ENCODE results near the gene MOSPD3.

MOSPD3 gene

DNA sequence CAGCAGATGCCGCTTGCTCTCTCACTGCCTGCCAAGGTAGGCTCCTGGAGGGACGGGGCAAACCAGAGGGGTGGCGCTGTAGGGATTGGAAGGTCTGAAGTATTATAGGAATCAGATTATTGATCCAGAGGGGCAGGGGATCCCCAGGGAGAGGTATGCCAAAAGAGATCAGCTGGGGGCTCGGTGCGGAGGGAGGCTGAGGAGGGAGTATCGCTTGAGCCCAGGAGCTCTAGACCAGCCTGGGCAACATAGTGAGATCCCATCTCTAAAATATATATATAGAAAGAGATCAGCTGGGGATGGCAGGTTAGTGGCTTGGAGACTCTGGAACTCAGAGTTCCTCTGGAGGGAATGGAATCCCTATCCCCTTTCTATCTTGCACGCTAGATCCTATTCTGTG is 17.2 kb upstream of the MOSPD3 start:
- DNase-seq (ENCODE audit: low read depth) = no peak

DNA sequence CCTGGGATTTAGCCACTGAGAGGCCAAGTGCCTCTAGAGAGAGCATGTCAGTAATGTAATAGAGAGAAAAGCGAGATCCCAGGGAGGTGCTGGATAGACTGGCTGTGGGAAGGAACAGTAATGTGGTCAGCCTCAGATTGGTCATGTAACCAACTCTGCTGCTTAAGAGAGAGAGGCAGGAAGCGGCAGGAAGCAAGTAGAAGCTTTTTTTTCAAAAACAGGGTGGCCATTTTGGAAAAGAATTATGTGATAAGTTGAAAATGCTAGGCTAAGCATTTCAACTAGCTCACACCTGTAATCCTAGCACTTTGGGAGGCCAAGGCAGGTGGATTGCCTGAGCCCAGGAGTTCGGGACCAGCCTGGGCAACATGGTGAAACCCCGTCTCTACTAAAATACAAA is 13.9 kb upstream of the MOSPD3 start:
- no peak for DNase-seq (ENCODE audit: low read depth)

DNA sequence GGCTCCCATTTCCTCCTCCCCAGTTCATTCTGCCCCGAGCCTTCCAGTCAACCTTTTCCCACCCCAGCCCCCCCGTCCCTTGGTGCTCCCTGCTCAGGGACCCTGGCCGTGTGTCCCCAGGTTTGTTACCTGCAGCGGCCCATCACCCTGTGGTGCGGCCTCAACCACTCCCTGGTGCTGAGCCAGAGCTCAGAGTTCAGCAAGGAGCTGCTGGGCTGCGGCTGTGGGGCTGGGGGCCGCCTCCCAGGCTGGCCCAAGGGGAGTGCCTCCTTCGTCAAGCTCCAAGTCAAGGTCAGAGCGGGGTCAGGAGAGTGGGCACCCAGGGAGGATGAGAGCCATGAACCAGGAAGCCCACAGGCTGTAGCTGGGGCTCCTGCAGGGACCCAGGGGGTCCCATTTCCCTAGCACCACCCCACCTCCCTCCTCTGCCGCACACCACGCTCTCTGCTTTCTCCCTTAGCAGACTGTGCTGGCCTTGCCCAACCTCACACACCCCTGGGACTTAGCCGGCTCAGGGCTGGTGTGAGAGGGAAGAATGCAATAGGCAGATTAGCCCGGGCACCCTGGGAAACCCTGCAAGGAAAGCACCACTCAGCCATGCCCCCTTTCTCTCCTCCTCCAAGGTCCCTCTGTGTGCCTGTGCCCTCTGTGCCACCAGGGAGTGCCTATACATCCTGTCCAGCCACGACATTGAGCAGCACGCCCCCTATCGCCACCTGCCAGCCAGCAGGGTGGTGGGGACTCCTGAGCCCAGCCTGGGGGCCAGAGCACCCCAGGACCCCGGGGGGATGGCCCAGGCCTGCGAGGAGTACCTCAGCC is 12.2 kb upstream of the MOSPD3 start:
- DNase-seq (ENCODE audit: low read depth) = no peak

DNA sequence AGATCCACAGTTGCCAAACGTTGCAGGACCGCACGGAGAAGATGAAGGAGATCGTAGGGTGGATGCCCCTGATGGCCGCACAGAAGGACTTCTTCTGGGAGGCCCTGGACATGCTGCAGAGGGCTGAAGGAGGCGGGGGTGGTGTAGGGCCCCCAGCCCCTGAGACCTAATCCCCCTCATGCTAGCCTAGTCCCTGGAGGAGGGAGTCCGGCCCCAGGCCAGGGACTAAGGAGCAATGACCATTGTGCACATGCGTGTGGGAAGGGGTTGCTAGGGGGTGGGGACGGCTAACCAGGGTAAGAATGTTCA is 11.7 kb upstream of the MOSPD3 start:
- DNase-seq (ENCODE audit: low read depth) = no peak

DNA sequence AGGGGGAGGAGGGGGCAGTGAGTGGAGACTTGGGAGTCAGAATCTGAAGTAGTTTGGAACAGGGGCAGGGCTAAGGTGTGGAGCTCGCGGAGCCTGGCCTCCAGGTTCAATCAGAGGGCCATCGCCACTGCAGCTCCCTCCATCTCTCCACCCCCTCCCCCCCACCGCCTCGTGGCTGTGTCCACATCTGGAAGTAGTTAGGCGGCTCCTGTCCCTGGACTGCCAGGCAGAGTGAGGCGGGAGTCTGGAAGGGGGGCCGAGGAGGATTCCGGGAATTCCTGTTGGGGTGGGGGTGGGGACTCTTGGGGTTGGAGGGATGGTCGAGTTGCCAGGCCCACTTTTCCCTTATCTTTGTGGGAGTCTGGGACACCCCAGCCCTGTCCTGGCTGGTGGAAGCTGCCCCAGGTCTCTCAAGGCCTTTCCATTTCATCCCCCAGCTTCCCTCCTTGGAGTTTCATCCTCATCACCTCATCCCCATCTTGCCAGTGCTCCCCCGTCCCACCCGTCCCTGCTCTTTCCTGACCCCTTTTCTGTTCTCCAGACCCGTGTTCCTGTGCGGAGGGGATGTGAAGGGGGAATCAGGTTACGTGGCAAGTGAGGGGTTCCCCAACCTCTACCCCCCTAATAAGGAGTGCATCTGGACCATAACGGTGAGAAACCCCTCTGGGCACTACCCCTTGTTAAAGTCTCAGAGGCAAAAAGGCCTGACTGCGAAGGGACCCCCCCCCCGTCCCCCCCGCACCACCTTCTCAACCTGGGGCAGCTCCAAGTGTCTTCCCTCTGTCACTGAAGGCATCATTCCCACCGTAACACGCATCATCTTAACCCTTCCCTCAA is 9.2 kb upstream of the MOSPD3 start:
- no peak for DNase-seq (ENCODE audit: low read depth)

DNA sequence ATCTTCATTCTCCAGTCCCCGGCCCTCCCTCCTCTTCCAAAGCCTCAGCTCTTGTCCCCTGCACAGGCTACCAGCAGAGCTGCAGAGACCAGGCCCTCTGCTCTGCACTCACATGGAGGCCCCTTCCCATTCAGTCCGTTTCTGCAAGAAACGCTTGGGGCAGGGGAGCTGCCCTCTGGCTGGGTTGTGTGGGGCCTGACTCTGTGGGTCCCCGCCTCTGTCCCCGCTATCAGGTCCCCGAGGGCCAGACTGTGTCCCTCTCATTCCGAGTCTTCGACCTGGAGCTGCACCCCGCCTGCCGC is 8.7 kb upstream of the MOSPD3 start:
- DNase-seq (ENCODE audit: low read depth) = no peak

DNA sequence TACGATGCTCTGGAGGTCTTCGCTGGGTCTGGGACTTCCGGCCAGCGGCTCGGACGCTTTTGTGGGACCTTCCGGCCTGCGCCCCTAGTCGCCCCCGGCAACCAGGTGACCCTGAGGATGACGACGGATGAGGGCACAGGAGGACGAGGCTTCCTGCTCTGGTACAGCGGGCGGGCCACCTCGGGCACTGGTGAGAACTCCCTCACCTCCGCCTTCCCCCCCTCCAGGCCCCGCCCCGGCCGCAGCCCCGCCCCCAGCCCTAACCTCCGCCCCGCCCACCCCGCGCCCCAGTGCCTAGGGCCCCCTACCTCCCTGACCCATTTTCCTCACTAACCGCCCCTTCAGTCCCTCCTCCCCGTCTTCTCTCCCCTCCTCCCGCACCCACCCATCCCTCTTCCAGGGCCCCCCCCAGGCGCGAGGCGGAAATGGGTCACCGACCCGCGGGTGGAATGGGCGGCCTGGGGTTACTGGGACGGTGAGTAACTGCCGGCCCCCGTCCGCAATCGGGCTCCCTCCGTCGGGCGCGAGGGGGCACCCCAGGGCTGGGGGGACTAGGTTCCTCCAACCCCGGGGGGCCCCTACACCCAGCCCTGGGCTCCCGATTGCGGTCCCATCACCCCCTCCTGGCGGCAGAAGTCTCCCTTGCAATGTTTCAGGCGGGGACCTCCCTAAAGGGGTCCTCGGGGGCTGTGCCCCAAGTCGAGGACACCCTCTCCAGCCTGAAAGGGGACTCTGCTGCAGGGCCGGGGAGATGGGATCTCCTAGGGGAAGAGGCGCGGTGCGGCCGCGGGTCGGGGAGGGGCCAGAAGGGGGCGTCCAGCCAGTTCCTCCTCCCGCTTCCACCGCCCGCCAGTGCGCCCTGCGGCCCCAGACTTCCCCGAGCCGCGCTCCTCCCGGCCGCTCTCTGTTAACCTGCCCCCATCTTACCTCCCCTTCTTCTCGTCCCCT is 8.0 kb upstream of the MOSPD3 start:
- peak; percentile 41 for DNase-seq (ENCODE audit: low read depth)

DNA sequence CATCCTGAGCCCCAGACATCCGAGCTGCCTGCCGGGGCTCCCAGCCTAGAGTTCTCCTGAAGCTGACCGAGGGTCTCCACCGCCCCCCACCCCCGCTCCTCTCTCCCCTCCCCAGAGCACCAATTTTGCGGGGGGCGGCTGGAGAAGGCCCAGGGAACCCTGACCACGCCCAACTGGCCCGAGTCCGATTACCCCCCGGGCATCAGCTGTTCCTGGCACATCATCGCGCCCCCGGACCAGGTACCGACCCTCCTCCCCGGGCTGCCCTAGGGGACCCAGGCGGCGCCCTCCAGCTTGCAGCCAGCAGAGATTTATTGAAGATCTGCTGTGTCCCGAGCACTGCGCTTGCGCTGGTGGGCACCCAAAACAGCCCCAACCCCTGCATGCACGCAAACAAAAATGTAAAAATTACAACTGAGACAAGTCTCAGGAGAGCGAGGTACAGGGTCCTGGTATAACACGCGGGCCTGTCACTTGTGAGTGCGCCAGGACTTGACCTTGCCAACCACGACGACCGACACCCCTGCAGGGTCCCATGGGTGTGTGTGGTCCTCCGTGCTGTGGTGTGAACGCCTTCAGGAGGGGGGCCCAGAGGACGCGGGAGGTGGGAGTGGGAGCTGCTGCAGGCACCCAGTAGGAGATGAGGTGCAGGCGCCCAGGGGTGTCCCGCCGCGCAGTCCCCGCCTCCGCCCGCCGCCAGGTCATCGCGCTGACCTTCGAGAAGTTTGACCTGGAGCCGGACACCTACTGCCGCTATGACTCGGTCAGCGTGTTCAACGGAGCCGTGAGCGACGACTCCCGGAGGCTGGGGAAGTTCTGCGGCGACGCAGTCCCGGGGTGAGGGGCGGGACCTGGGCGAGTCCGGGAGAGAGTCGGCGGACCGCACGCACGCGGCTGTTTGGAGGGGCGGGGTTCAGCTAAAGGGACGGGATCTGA is 7.1 kb upstream of the MOSPD3 start:
- DNase-seq (ENCODE audit: low read depth) = no peak

DNA sequence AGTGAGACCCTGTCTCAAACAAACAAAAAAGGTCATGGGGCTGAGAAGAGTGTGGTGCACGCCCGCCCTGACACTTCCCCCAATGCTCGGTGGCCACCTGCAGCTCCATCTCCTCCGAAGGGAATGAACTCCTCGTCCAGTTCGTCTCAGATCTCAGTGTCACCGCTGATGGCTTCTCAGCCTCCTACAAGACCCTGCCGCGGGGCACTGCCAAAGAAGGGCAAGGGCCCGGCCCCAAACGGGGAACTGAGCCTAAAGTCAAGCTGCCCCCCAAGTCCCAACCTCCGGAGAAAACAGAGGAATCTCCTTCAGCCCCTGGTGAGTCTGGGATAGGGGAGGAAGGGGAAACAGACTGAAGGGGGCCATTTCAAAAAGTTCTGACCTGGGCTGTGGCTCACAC is 6.0 kb upstream of the MOSPD3 start:
- no peak for DNase-seq (ENCODE audit: low read depth)

DNA sequence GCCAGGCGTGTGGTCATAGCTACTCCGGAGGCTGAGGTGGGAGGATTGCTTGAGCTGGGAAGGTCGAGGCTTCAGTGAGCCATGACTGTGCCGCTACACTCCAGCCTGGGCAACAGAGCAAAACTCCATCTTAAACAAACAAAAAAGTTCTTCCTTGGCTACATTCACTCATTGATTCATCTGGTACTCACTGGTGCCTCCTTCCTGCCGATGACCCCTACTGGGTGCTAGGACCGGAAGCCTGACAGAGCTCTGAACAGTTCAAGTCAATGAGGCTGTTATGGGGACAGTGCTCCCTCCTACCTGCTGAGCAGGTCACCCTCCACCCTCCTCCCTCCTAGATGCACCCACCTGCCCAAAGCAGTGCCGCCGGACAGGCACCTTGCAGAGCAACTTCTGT is 5.2 kb upstream of the MOSPD3 start:
- no peak for DNase-seq (ENCODE audit: low read depth)

DNA sequence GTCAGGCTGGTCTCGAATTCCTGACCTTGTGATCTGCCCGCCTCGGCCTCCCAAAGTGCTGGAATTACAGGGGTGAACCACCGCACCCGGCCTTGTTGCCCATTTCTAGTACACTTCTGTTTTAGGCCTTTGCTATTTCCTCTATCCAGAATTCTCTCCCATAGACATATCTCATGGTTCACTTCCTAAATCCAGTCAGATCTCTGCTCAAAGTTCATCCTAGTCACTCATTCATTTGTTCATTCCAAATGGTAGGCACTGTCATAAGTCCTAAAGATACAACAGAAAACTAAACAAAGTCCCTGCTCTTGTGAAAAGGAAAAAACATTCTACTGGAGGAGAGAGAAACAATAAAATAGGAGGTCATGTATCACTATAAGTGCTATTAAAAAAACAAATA is 2.4 kb upstream of the MOSPD3 start:
- DNase-seq (ENCODE audit: low read depth) = no peak

DNA sequence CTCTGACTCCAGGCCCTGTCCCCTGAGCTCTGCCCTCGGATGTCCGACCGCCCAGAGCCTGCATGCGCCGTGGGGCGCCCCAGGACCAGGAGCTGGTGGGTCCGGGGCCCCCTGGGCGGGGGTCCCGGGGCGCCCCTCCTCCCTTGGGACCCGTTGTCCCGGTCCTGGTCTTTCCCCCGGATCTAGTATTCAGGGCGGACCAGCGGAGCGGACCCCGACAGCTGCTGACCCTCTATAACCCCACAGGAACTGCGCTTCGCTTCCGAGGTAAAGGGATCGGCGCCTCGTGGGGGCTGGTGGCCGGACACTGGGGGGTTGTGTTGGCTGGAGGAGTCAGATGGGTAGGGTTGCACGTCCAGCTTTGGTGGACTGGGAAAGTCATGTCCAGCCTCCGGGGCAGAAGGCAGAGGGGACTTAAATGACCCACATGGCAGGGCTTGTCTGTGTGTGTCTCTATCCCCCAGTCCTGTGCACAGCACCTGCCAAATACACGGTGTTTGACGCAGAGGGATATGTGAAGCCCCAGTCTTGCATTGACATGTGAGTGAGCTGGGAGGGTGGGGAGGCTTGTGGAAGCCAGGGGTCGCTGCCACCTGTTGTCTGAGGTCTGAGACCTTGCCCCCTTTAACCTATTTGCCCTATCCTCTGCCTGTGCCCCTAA is 520 bp downstream of the MOSPD3 start:
- DNase-seq (ENCODE audit: low read depth) = no peak

DNA sequence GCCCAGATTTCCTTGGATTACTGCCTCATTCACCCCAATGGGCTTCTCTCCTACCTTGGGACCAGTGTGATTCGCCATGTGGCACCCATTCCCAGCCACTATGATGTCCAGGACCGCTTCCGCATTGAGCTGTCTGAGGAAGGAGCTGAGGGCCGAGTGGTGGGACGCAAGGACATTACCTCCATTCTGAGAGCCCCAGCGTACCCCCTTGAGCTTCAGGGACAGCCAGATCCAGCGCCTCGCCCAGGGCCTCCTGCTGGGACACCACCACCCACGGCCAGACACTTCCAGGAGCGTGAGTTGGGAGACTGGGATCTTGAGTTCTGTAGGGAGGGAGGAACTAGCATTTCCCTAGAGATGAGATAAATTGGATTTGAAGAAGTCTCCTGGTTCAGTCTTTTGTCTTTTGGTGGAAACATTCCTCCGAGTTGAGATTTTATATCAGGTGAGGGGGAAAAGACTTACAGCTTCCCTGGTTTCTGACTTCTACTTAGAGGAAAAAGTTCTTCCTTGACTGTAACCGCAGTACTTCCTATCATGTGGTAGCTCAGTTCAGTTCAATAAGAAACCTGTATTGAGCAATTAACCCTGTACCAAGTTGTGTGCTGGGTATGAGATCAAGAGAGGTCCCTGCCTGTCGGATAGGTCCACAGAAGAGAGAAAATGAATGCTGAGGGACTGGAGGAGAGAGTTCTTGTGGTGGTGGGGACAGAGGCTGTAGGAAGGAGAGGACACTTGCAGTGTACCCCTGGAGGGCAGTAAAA is 1.3 kb downstream of the MOSPD3 start:
- no peak for DNase-seq (ENCODE audit: low read depth)

DNA sequence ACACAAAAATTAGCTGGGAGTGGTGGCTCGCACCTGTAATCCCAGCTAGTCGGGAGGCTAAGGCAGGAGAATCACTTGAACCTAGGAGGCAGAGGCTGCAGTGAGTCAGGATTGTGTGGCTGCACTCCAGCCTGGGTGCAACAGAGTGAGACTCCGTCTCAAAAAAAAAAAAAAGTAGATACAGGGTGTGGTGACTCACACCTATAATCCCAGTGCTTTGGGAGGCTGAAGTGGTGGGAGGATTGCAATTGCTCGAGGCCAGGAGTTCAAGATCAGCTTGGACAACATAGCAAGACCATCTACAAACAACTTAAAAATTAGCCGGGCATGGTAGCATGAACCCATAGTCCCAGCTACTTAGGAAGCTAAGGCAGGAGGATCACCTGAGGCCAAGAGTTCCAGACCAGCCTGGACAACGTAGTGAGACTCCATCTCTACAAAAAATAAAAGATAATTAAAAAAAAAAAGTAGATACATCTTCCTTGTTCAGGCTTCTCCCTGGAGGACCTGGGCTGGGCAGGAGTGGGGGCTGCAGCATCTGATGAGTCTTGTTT is 2.0 kb downstream of the MOSPD3 start:
- DNase-seq (ENCODE audit: low read depth) = no peak

DNA sequence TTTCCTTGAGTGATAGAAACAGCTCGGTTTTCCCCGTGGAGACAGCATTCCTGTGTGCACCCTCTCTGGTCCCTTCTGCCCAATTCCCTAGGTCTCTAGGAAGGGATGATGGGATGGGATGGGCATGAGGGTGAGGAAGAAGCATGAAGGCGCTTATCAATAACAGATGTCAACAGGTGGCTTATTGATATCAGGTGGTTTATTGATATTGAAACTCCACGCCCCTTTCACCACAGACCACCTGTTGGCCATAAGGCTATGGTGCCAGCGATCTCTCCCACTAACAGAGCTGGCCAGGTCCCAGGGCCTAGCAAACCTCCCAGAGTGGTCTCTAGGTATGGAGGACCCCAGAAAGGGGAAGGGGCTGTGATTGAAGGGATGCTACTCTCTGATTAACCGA is 7.9 kb downstream of the MOSPD3 start:
- no peak for DNase-seq (ENCODE audit: low read depth)

DNA sequence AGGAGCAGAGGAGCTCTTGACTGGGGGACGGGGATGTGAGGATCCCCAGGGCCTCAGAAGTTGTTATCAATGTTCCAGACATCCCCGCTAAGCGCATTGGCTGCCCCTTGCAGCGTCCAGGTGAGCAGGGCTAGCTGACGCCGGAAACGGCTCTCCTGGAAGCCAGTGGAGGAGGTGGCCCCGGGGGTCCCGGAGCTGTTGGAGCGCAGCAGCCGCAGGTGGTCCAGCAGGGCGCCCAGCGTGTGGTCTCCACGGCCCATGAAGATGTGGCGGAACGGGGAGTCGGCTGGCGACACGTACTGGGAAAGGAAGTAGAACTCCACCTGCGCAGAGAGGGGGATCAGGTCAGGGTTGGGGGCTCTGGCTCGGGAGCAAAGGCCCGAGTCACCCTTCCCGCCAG is 8.5 kb downstream of the MOSPD3 start:
- no peak for DNase-seq (ENCODE audit: low read depth)

DNA sequence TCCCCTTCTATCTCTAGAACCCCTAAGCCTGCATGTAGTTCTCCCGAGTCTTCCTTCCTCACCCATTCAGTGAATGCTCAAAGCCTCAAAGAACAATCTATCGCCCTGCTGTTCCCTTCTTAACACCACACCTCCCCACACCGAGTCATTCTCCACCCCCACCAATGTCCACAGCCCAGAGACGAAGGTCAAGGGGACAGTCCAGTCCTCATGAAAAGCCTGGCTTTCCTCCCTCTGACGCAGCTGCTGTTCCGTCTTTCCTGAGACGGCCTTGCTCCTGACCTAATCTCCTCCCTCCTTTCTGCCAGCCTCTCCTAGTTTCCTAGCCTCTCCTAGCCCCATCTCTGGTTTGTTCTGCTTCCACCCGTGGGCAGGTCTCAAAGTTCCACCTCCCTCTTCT is 9.2 kb downstream of the MOSPD3 start:
- DNase-seq (ENCODE audit: low read depth) = no peak

DNA sequence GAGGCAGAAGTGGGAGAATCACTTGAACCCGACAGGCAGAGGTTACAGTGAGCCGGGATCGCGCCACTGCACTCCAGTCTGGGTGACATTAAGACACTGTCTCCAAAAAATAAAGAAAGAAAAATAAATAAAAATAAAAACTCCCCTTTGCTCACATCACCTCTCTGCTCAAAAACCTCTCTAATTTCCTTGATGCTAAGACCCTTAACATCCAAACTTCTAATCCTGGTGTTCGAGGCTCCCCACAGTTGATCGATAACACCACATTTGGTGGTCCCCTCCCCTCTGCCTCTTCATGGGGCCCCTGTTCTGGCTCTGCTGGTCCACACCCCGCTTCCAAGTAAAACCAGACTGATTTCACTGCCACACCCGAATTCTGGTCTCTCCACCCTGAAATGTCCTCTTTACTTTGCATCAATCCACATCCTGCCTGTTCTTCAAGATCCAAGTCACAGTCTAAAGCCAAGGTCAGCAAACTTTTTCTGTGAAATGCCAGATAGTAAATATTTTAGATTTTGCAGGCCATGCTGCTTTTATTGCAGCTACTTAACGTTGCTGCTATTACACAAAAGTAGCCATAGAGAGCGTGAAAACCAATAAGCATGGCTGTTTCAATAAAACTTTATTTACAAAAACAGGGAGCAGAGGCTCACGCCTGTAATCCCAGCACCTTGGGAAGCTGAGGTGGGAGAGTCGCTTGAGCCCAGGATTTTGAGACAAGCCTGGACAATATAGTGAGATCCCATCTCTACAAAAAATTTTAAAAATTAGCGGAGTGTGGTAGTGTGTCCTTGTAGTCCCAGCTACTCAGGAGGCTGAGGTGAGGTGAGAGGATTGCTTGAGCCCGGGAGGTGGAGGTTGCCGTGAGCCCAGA is 11.8 kb downstream of the MOSPD3 start:
- DNase-seq (ENCODE audit: low read depth) = no peak

DNA sequence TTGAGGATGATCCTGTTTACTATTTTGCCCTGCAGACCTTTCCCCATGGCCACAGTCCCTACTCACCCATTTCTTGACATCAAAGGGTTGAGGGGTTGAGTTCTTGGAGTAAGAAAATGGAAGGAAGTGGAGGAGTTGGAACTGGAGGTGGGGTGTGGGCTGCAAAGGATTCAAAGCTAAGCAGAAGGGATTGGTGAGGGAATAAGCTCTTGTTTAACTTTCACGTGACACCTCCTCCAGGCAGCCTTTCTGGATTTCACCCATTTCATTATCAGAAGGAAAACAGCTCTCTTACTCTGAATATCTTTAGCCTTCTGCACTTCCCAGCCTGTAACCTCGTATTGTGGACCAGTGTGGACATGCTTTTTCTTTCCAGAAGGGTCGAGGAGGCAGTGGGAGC is 13.7 kb downstream of the MOSPD3 start:
- DNase-seq (ENCODE audit: low read depth) = no peak
